ENCODE measurements around the gene PCDHA10.

Gene PCDHA10

DNA sequence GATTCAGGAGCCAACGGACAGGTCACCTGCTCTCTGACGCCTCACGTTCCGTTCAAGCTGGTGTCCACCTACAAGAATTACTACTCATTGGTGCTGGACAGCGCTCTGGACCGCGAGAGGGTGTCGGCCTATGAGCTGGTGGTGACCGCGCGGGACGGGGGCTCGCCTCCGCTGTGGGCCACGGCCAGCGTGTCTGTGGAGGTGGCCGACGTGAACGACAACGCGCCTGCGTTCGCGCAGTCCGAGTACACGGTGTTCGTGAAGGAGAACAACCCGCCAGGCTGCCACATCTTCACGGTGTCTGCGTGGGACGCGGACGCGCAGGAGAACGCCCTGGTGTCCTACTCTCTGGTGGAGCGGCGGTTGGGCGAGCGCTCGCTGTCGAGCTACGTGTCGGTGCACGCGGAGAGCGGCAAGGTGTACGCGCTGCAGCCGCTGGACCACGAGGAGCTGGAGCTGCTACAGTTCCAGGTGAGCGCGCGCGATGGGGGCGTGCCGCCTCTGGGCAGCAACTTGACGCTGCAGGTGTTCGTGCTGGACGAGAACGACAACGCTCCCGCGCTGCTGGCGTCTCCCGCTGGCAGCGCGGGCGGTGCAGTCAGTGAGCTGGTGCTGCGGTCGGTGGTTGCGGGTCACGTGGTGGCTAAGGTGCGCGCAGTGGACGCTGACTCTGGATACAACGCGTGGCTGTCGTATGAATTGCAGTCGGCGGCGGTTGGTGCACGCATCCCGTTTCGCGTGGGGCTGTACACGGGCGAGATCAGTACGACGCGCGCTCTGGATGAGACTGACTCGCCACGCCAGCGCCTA, 1.7 kb downstream of the PCDHA10 start:
- no peak for TF ChIP-seq CTCF (IDR thresholded peaks at IDR 0.05; ENCODE audit: insufficient read depth, low read length)
- TF ChIP-seq, protein P1, sequence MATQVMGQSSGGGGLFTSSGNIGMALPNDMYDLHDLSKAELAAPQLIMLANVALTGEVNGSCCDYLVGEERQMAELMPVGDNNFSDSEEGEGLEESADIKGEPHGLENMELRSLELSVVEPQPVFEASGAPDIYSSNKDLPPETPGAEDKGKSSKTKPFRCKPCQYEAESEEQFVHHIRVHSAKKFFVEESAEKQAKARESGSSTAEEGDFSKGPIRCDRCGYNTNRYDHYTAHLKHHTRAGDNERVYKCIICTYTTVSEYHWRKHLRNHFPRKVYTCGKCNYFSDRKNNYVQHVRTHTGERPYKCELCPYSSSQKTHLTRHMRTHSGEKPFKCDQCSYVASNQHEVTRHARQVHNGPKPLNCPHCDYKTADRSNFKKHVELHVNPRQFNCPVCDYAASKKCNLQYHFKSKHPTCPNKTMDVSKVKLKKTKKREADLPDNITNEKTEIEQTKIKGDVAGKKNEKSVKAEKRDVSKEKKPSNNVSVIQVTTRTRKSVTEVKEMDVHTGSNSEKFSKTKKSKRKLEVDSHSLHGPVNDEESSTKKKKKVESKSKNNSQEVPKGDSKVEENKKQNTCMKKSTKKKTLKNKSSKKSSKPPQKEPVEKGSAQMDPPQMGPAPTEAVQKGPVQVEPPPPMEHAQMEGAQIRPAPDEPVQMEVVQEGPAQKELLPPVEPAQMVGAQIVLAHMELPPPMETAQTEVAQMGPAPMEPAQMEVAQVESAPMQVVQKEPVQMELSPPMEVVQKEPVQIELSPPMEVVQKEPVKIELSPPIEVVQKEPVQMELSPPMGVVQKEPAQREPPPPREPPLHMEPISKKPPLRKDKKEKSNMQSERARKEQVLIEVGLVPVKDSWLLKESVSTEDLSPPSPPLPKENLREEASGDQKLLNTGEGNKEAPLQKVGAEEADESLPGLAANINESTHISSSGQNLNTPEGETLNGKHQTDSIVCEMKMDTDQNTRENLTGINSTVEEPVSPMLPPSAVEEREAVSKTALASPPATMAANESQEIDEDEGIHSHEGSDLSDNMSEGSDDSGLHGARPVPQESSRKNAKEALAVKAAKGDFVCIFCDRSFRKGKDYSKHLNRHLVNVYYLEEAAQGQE (IDR thresholded peaks at IDR 0.05; ENCODE audit: insufficient replicate concordance, low read depth) = peak; percentile 28
- TF ChIP-seq POLR2AphosphoS5 (IDR thresholded peaks at IDR 0.05; ENCODE audit: low read depth) = no peak
- no peak for DNase-seq (ENCODE audit: low read depth in 1 of 2, low spot score in 1 of 2)
- no peaks in the 10 kb centered on the region for H3K27me3 ChIP-seq (ENCODE audit: insufficient read depth, poor library complexity, severe bottlenecking)
- no peak overlapping the region for H3K27ac ChIP-seq (replicated peaks)
- H3K4me3 ChIP-seq (replicated peaks; ENCODE audit: insufficient read depth, low read length) = no peak overlapping the region

DNA sequence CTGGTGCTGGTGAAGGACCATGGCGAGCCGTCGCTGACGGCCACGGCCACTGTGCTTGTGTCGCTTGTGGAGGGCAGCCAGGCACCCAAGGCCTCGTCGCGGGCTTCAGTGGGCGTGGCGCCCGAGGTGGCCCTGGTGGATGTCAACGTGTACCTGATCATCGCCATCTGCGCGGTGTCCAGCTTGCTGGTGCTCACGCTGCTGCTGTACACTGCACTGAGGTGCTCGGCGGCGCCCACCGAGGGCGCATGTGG, 2.2 kb downstream of the PCDHA10 start:
- no peak for DNase-seq (ENCODE audit: low read depth in 1 of 2, low spot score in 1 of 2)
- Histone ChIP-seq H3K27ac (replicated peaks) (no peak overlapping the region), H3K27me3 (ENCODE audit: insufficient read depth, poor library complexity, severe bottlenecking) (no peaks in the 10 kb centered on the region), H3K4me3 (replicated peaks; ENCODE audit: insufficient read depth, low read length) (no peak overlapping the region)
- TF ChIP-seq SPI1 (IDR thresholded peaks at IDR 0.05; ENCODE audit: borderline replicate concordance, low read depth) (no peak), GABPA (IDR thresholded peaks at IDR 0.05; ENCODE audit: low read depth) (no peak), POLR2AphosphoS5 (IDR thresholded peaks at IDR 0.05; ENCODE audit: low read depth) (no peak), CTCF (IDR thresholded peaks at IDR 0.05; ENCODE audit: insufficient read depth, low read length) (no peak)
- TF ChIP-seq, protein P1 (IDR thresholded peaks at IDR 0.05; ENCODE audit: insufficient replicate concordance, low read depth) = no peak

- no peaks in the 10 kb centered on the region for H3K27me3 ChIP-seq (ENCODE audit: insufficient read depth, poor library complexity, severe bottlenecking)
- H3K4me3 ChIP-seq (replicated peaks; ENCODE audit: insufficient read depth, low read length) = no peak overlapping the region
- TF ChIP-seq POLR2AphosphoS5 (IDR thresholded peaks at IDR 0.05; ENCODE audit: low read depth) (no peak), SPI1 (IDR thresholded peaks at IDR 0.05; ENCODE audit: borderline replicate concordance, low read depth) (no peak), CTCF (IDR thresholded peaks at IDR 0.05; ENCODE audit: insufficient read depth, low read length) (no peak), GABPA (IDR thresholded peaks at IDR 0.05; ENCODE audit: low read depth) (no peak)
- TF ChIP-seq, protein P1 (IDR thresholded peaks at IDR 0.05; ENCODE audit: insufficient replicate concordance, low read depth) = no peak
- no peak overlapping the region for H3K27ac ChIP-seq (replicated peaks)
- no peak for DNase-seq (ENCODE audit: low read depth in 1 of 2, low spot score in 1 of 2)
These were observed 7.0 kb downstream of the PCDHA10 start for GRCh38 chr5:140862441-140863295.

All from HL-60 (cell line).